BLaER1 treated with 17β-estradiol and CSF1 and Interleukin-3, amounts not matched to agents 10 nM and 100 nM (cell line): ENCODE results near the gene RNF151.
"Not testable (repeated sequence)": the region's sequence is repeated elsewhere in the genome, so short reads cannot be mapped to it uniquely, and the experiment has no call there.

Experiments used
- H3K27ac ChIP-seq, 11 experiments: shearing (Covaris generic); formaldehyde crosslinking; 2 replicates each; pipeline ENCODE4 v1.8.1; 2022
- H3K27me3 ChIP-seq, 11 experiments: shearing (Covaris generic); formaldehyde crosslinking; 2 replicates each; pipeline ENCODE4 v1.8.1; 2022
- H3K36me3 ChIP-seq, 11 experiments: shearing (Covaris generic); formaldehyde crosslinking; 2 replicates each; pipeline ENCODE4 v1.8.1; 2022
- H3K4me1 ChIP-seq, 10 experiments: shearing (Covaris generic); formaldehyde crosslinking; 2 replicates each; pipeline ENCODE4 v1.8.1; 2022
- H3K4me2 ChIP-seq, 11 experiments: shearing (Covaris generic); formaldehyde crosslinking; 2 replicates each; pipeline ENCODE4 v1.8.1; 2022
- H3K4me3 ChIP-seq, 10 experiments: shearing (Covaris generic); formaldehyde crosslinking; 2 replicates each; pipeline ENCODE4 v1.8.1; 2022
- H3K9ac ChIP-seq, 11 experiments: shearing (Covaris generic); formaldehyde crosslinking; 2 replicates each; pipeline ENCODE4 v1.8.1; 2022
- H3K9me3 ChIP-seq, 11 experiments: shearing (Covaris generic); formaldehyde crosslinking; replicated peaks in 1 of 11; 2 replicates each; pipeline ENCODE4 v1.8.1; 2022
- H4K20me1 ChIP-seq, 11 experiments: shearing (Covaris generic); formaldehyde crosslinking; 2 replicates each; pipeline ENCODE4 v1.8.1; 2022
- Cebpa-rat ChIP-seq, 11 experiments: shearing (Covaris generic); IDR thresholded peaks; 2 replicates each; pipeline ENCODE4 v1.8.1; 2022

The RNF151 gene

GRCh38 chr16:1947369-1947670, 19.3 kb upstream of the RNF151 start:
- Histone ChIP-seq H3K9me3 (no peaks in the 10 kb centered on the region), H3K9ac (no peak overlapping the region), H3K27ac (no peak overlapping the region), H3K27me3 (peaks cover 0 to 4% (median 0%) of the 10 kb centered on the region in 11 experiments; a peak in 3 of 22 replicates), H3K36me3 (no peaks in the 10 kb centered on the region), H3K4me3 (no peak overlapping the region), H3K4me2 (no peak overlapping the region), H4K20me1 (peaks cover 0 to 4% (median 2%) of the 10 kb centered on the region in 11 experiments; a peak in 11 of 22 replicates), H3K4me1 (peaks cover 11 to 23% (median 14%) of the 10 kb centered on the region in 10 experiments)
- no peak for TF ChIP-seq Cebpa-rat (IDR thresholded peaks at IDR 0.05)

DNA sequence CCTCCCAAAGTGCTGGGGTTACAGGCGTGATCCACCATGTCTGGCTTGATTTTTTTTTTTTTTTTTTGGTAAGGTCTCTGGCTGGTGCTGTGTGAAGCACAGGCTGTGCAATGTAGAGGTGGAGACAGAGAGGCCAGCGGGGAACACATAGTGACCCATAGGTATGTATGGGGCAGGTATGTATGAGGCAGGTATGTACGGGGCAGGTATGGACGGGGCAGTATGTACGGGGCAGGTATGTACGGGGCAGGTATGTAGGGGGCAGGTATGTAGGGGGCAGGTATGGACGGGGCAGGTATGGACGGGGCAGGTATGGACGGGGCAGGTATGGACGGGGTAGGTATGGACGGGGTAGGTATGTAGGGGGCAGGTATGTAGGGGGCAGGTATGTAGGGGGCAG, 17.1 kb upstream of the RNF151 start:
- no peaks in the 10 kb centered on the region for H3K27me3 ChIP-seq
- peaks cover 0 to 4% (median 0%) of the 10 kb centered on the region in 10 experiments; a peak in 3 of 20 replicates for H3K4me1 ChIP-seq
- no peak overlapping the region for H3K4me3 ChIP-seq
- H3K9ac ChIP-seq: no peak overlapping the region
- H3K27ac ChIP-seq: no peak overlapping the region
- H3K9me3 ChIP-seq: no peaks in the 10 kb centered on the region
- H3K4me2 ChIP-seq: no peak overlapping the region
- H3K36me3 ChIP-seq: no peaks in the 10 kb centered on the region
- TF ChIP-seq Cebpa-rat (IDR thresholded peaks at IDR 0.05): no peak
- no peaks in the 10 kb centered on the region; a peak in 1 of 22 replicates for H4K20me1 ChIP-seq

GRCh38 chr16:1950047-1950446, 16.6 kb upstream of the RNF151 start:
- no peak for TF ChIP-seq Cebpa-rat (IDR thresholded peaks at IDR 0.05)
- H3K4me3 ChIP-seq: no peak overlapping the region

GRCh38 chr16:1950559-1950958, 16.1 kb upstream of the RNF151 start:
- no peak for TF ChIP-seq Cebpa-rat (IDR thresholded peaks at IDR 0.05)
- Histone ChIP-seq H3K4me1 (no peaks in the 10 kb centered on the region), H3K36me3 (no peaks in the 10 kb centered on the region), H3K4me2 (no peak overlapping the region), H3K9ac (no peak overlapping the region), H3K27ac (no peak overlapping the region), H3K27me3 (no peaks in the 10 kb centered on the region), H3K9me3 (no peaks in the 10 kb centered on the region), H4K20me1 (no peaks in the 10 kb centered on the region; a peak in 1 of 22 replicates), H3K4me3 (no peak overlapping the region)

More at GRCh38 chr16:1950047-1950446, 16.6 kb upstream of the RNF151 start:
- Histone ChIP-seq H3K27ac (no peak overlapping the region), H3K27me3 (no peaks in the 10 kb centered on the region), H3K4me1 (no peaks in the 10 kb centered on the region), H3K36me3 (no peaks in the 10 kb centered on the region), H3K9ac (no peak overlapping the region), H3K4me2 (no peak overlapping the region), H3K9me3 (no peaks in the 10 kb centered on the region), H4K20me1 (no peaks in the 10 kb centered on the region; a peak in 1 of 22 replicates)

GRCh38 chr16:1953734-1954133, 12.9 kb upstream of the RNF151 start:
- Histone ChIP-seq H3K4me3 (no peak overlapping the region), H3K36me3 (no peaks in the 10 kb centered on the region), H3K4me2 (no peak overlapping the region), H3K9ac (no peak overlapping the region), H3K9me3 (no peaks in the 10 kb centered on the region), H3K27ac (no peak overlapping the region), H3K27me3 (no peaks in the 10 kb centered on the region), H4K20me1 (no peaks in the 10 kb centered on the region), H3K4me1 (peaks cover 0 to 3% (median 2%) of the 10 kb centered on the region in 10 experiments; a peak in 12 of 20 replicates)
- no peak for TF ChIP-seq Cebpa-rat (IDR thresholded peaks at IDR 0.05)

GRCh38 chr16:1957434-1958142, 9.1 kb upstream of the RNF151 start:
- H3K27ac ChIP-seq, H3K9me3 ChIP-seq, H3K27me3 ChIP-seq, H3K4me2 ChIP-seq, H3K9ac ChIP-seq, H3K4me3 ChIP-seq: not testable (repeated sequence)
- H3K4me1 ChIP-seq: peaks cover 24 to 31% (median 30%) of the 10 kb centered on the region in 10 experiments
- H4K20me1 ChIP-seq: peaks cover 16 to 29% (median 25%) of the 10 kb centered on the region in 11 experiments; a peak in 21 of 22 replicates
- H3K36me3 ChIP-seq: peaks cover 11 to 17% (median 14%) of the 10 kb centered on the region in 11 experiments

DNA sequence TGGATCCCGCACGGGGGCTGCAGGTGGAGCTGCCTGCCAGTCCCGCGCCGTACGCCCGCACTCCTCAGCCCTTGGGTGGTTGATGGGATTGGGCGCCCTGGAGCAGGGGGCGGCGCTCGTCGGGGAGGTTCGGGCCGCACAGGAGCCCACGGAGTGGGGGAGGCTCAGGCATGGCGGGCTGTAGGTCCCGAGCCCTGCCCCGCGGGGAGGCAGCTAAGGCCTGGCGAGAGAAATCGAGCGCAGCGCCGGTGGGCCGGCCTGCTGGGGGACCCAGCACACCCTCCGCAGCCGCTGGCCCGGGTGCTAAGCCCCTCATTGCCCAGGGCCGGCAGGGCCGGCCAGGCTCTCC, 8.5 kb upstream of the RNF151 start:
- not testable (repeated sequence) for H3K4me3 ChIP-seq
- peaks cover 29 to 37% (median 35%) of the 10 kb centered on the region in 10 experiments for H3K4me1 ChIP-seq

GRCh38 chr16:1958715-1959268, 7.9 kb upstream of the RNF151 start:
- H4K20me1 ChIP-seq: peaks cover 28 to 41% (median 37%) of the 10 kb centered on the region in 11 experiments
- no peak for TF ChIP-seq Cebpa-rat (IDR thresholded peaks at IDR 0.05)
- H3K27ac ChIP-seq: peak overlapping the region in 7 of 11 experiments; percentile 4 to 92 (median 88); a peak in 6 of 22 replicates
- peak overlapping the region in 9 of 10 experiments; percentile 70 to 96 (median 88); a peak in 13 of 20 replicates for H3K4me3 ChIP-seq
- peak overlapping the region in 10 of 11 experiments; percentile 88 to 97 (median 93); a peak in 19 of 22 replicates for H3K9ac ChIP-seq
- no peaks in the 10 kb centered on the region; a peak in 1 of 22 replicates for H3K9me3 ChIP-seq
- H3K4me1 ChIP-seq: peaks cover 34 to 41% (median 39%) of the 10 kb centered on the region in 10 experiments
- H3K27me3 ChIP-seq: no peaks in the 10 kb centered on the region
- H3K36me3 ChIP-seq: peaks cover 21 to 29% (median 25%) of the 10 kb centered on the region in 11 experiments
- H3K4me2 ChIP-seq: peak overlapping the region; percentile 78 to 97 (median 94)

More for the DNA sequence above, 8.5 kb upstream of the RNF151 start:
- H3K36me3 ChIP-seq: peaks cover 16 to 22% (median 20%) of the 10 kb centered on the region in 11 experiments
- H3K27ac ChIP-seq, H3K27me3 ChIP-seq, H3K4me2 ChIP-seq, H3K9ac ChIP-seq, H3K9me3 ChIP-seq: not testable (repeated sequence)
- peaks cover 21 to 34% (median 31%) of the 10 kb centered on the region in 11 experiments for H4K20me1 ChIP-seq

DNA sequence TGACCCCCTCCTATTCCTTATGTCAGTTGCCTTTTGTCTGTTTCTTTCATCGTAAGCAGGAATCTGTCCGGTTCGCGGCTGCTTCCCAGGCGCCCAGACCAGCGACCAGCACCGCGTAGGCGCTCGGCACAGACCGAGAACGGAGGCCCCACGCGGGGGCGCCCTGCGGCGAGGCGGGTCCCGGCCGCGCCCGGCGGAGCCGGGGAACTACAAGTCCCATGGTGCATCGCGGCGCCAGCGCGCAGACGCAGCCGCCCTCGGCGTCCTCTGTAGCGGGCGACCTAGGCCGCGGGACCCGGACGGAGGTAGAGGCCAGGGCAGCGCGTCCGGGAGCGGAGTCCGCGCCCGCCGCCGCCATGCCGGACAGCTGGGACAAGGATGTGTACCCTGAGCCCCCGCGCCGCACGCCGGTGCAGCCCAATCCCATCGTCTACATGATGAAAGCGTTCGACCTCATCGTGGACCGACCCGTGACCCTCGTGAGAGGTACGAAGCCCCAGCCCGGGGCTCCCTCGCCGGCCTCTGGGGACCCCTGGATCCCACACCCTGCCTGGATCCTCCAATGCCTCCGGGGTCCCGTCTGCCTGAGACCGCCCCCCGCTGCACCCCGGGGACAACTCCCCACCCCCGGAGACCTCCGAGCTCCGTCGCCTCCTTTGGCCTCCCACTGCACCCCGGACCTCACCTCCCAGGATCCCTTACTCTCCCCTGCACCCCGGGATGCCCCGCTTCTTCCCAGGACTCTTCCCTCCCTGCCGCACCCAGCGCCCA, 7.2 kb upstream of the RNF151 start, which contains the start of gene NDUFB10:
Gene NDUFB10, plus strand, starts transcription at position 270 of the 771 bp plus-strand sequence. Its CDS starts 87 bp downstream, at position 357.
- Histone ChIP-seq H3K4me2 (peak within 1 kb of the TSS; percentile 79 to 97 (median 95)), H3K4me1 (peaks cover 34 to 41% (median 39%) of the 10 kb centered on the region in 10 experiments), H3K36me3 (peaks cover 21 to 34% (median 30%) of the 10 kb centered on the region in 11 experiments), H3K4me3 (peak within 1 kb of the TSS; percentile 70 to 96 (median 88)), H3K27me3 (no peaks in the 10 kb centered on the region), H3K27ac (peak within 1 kb of the TSS; percentile 44 to 92 (median 87)), H4K20me1 (peaks cover 32 to 47% (median 44%) of the 10 kb centered on the region in 11 experiments), H3K9me3 (no peaks in the 10 kb centered on the region; a peak in 1 of 22 replicates), H3K9ac (peak within 1 kb of the TSS; percentile 87 to 97 (median 92))
- TF ChIP-seq Cebpa-rat (IDR thresholded peaks at IDR 0.05): no peak
